Stimulated activated CD4-positive, alpha-beta T cell treated with anti-CD3 and anti-CD28 coated beads, Interleukin-4, amount 100 ng/mL, for 48 hours (primary cell): Measurements from ENCODE around the gene CADM2.
"Not testable (repeated sequence)": the region's sequence is repeated elsewhere in the genome, so short reads cannot be mapped to it uniquely, and the experiment has no call there.

Experiments
- DNase-seq, 2 donors: peaks; one replicate each; pipeline ENCODE4 v3.0.0-alpha.2; 2020; ENCODE audit warnings: low read depth in 2 of 2

The CADM2 gene

DNA sequence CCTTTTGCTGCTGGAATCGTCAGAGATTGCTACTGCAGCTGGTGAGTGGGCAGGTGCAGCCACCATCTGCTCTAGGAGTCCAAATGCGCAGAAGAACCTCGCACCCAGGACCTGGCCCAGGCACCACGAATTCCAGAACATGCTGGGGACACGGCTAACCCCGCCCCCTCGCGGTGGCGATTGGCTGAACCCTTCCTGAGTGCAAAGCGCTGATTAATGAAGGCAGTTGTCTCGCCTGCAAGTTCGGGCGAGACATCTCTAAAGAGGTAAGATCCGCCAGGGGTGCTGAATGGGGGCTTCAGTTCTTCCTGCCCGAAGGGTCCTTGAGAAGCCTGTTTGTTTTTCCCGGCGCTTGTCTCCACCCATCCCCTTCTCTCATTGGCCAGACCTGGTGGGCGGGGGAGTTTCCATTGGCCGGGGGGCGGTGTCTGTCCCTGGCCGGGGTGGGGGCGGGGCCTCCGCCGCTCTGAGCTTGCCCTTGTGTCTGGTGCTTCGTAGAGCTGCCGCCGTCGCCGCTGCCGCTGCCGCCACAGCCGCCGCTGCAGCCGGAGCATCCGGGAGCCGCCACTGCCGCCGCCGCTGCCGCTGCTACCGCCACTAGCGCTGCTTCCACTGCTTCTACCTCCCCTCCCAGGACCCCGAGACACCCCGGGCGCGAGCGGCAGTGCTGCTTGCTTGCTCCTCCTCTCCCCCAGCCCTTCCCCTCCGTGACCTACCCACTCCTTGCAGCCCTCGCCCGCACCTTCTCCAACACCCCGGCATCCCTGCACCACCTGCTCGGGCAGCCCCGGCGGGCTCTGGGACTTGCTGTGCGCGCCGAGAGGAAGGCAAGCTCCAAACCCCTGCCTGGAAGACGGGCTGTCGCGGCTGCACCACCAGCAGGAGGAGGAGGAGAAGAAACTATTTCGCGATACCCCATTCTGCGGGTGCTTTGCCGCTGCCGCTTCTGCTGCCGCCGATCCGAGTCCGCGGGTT lies at the start of gene CADM2:
Gene CADM2, plus strand, starts transcription at position 495 of the 975 bp plus-strand sequence.
- peak; percentile 64 to 69 for DNase-seq

GRCh38 chr3:84918592-84918991 lies 40.2 kb upstream of the CADM2 start:
- DNase-seq: not testable (repeated sequence)

DNA sequence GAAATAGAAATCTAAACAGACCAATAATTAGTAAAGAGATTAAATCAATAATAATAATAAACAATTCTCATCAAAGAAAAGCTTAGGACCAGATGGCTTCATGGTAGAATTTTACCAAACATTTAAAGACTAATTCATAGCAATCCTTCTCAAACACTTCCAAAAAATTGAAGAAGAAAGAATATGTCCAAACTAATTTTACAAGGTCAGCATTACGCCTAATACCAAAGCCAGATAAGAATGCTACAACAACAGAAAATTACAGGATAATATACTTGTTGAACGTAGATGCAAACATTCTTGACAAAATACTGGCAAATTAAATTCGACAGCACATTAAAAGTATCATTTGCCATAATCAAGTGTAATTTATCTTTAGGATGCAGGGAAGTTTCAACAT lies 36.1 kb upstream of the CADM2 start:
- DNase-seq: no peak

DNA sequence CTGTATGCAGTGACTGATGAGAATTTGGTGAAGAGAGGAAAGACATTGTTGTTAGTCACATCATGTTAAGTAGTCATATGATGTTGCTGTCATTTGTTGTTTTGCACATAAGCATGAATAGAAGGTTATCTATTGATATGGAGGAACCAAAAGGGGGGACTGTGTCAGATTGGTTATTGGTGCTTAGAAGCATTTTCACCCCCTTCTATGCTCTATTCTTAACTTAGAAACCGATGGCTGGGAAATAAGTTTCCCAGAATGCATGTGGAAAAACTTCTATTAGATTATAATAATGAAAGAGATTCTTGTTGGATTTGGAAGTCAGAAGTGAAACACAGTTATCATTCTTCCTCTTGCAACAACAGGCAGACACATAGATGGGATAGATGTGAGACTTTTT lies 33.2 kb upstream of the CADM2 start:
- DNase-seq: no peak

- no peak for DNase-seq
These were observed 15.4 kb upstream of the CADM2 start for GRCh38 chr3:84943379-84943778.

GRCh38 chr3:84946240-84946639 lies 12.5 kb upstream of the CADM2 start:
- no peak for DNase-seq

DNA sequence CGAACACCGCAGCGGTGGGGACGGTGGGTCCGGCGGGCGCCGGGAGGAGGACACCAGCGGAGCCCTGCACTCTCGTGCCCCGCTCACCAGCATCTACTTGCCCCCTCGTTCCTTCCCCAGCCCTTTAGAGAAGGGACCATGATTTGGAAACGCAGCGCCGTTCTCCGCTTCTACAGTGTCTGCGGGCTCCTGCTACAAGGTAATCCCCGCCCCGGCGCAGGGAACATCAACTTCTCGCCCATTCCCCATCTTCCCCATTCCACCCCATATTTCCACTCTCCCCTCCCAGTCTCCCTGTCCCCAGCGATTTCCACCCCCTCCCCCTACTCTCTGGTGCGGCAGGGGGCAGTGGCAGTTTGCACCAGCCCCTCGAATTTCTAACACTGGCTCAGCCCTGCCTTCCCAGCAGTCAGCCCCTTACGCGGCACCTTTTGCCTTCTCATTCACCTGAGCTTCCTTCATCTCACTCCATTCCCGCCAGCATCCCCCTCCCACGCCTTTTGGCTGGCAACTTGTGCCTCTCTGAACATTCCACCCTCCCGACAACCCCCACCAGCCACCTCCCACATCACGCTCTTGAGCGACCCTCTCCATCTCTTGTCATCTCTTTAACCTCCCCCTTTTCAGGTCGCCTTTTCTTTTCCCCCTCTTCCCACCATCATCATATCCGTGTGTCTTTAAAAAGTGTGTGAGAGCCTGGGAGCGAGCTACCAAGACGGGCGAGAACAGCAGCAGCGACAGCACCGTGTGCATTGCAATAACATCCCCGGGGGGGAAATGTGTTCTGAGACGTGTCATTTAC lies 882 bp downstream of the CADM2 start:
- no peak for DNase-seq

DNA sequence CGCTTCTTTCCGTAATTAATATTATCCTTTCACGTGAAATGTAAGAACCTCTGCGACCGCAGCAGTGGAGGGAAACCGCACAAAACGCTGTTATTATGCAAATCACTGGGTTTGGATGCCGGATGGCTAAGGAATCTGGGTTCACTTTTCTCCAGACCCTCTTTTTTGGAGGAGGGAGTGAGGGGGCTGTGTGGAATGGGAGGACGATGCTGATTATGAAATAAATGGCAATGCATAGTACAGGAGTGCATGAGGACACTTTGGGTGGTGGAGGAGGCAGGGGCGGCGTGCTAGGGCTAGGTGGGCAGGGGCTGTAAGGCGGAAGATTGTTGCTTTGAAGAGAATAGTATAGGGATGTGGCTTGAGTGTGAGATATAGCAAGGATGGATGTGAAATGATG lies 1.8 kb downstream of the CADM2 start:
- no peak for DNase-seq

GRCh38 chr3:84961011-84961410 lies 2.2 kb downstream of the CADM2 start:
- no peak for DNase-seq

DNA sequence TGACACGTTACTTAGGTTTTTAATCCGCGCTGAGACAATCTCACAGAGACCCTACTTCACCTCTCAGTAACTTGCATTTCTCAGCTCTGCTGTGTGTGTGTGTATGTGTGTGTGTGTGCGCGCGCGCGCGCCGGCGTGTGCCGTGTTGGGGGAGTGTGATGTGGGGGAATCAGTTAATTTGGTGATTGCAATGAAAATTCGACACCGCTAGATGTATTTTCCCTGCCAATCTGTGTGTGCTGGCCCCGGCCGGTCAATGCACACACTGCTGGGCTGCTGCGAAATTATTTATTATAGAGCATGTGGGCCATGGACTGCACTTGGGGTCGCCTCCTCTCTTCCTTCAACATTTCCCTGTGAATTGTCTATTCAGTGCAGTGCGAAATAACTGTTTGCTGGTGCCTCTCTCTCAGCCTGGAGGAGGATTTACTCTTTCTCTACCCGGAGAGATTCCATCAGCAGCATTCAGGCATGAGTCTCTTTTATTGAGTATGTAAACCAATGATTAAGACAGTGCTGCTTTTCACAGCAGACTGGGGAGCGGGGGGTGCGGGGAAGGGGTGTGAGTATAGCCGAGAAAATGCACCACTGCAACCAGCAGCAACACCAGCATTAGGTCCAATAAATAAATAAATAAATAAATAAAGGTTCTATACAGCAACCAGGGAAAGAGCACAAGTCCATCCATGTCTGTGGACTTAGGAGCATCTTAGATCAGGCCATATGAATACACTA lies 2.9 kb downstream of the CADM2 start:
- DNase-seq: no peak

GRCh38 chr3:84962415-84962814 lies 3.6 kb downstream of the CADM2 start:
- DNase-seq: no peak

- DNase-seq: no peak
These were observed 4.3 kb downstream of the CADM2 start for GRCh38 chr3:84963137-84963536.

DNA sequence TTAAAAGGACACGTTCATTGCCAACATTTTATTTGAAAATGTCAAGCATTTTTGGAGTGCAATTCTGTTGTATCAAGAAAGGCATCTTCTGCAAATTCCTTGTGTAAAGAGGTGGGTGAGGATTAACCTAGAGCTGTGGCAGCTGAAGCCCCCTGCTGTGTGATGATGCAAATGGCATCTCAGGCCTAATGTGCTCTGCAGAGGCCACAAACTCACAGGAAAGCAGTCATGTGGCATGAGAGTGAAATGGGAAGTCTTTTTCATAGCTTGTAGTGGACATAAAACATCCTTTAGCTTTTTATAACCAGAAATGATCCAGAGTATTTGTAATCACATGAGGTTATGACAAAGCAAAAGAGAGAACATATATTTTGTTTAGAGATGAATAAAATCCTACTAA lies 6.4 kb downstream of the CADM2 start:
- no peak for DNase-seq

DNA sequence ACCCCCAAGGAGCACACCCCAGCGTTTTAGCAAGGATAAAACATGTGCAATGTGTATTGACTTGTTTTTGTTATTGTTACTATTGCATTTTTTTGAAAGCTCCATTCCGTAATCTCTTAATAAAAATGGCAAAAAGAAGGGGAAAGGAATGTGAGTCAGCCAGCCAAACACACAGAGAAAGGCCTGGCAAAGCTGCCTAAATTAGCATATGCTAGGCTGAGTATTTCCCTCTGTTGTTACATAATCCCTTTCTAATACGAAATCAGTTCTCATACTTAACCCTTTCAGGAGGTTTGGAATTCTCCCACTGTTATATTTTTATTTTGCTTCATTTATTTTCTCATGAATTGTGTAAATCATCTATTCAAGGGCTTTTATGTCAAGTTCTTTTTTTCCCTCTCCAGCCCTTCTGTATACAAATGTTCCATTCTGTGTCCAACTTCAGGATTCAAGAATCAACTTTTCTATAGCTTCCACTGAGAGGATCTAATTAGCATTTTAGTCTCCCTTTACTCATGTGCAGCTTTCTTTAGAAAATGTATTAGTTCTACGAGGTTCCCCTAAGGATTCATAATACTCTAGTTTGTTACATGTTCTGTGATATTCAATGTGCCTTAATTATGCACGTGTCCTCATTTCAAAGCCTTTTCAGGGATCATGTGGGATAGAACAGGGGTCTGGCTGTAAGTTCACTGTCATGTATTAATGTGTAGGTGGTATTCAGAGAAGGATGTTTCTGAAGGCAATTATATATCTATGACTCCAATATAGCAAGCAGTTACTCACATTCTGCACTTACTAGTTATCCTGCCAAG lies 9.2 kb downstream of the CADM2 start:
- DNase-seq: no peak

GRCh38 chr3:84968701-84969235 lies 10.0 kb downstream of the CADM2 start:
- DNase-seq: no peak

DNA sequence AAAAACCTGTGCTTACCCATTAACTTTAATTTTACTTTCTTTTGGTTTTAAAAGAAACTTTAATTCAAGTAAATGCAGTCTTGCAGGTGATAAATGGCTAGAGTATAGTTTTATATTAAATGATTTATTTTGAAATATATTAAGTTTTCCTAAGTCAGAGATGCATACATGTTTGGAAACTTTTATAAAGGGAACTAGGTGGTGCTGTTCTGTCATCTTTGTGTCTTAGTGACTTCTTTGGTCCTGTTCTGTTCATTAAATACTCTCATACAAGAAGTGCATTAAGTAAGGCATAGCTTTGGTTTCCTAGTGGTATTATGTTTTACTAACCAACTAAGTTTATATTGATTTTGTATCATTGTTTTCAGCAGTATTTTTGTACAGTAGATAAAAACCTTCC lies 15.6 kb downstream of the CADM2 start:
- no peak for DNase-seq

- no peak for DNase-seq
These were observed 18.2 kb downstream of the CADM2 start for GRCh38 chr3:84977021-84977420.

GRCh38 chr3:84978843-84979242 lies 20.1 kb downstream of the CADM2 start:
- no peak for DNase-seq

- no peak for DNase-seq
These were observed 21.2 kb downstream of the CADM2 start for GRCh38 chr3:84980011-84980410.

DNA sequence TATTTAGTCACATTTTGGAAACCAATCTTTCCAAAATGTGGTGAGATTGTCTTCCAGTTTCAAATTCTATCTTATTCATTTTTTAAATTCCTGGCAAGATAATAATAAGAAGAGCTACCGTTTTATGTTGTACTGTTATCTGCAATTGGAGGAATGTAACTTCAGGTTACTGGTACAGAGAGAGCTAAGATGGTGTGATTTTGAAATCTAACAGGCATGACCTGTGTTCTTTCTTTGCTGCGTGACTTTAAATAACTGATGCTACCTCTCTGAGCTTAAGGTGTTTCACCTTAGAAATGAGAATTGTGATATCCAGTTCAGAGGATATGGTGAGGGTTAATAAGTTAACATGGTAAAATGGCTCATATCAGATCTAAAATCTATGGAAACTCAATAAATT lies 21.7 kb downstream of the CADM2 start:
- DNase-seq: no peak

DNA sequence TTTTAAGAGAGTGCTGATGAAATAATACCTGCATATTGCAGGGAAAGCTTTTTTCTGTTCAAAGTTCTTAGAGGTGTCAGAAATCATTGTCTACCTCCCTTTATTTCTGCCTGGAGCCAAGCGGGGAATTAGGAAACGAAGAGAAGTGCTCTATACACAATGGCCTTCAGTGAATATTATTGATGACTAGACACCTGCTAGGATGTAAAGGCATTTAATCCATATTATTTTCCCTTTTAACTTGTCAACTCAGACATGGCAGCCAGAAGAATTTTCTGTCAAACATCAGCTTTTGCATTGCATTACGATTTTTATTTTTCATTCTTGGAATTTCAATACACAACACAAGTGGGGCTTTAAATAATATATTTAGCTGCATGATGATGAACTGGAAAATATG lies 24.7 kb downstream of the CADM2 start:
- no peak for DNase-seq
